Effector CD4-positive, alpha-beta T cell (primary cell): ENCODE data around the gene CRYBB2. TPM values are rescaled to one million over a fixed set of nuclear protein-coding genes. Genes with fewer than 3 reads are reported as not detected.
"Not testable (repeated sequence)": the region's sequence is repeated elsewhere in the genome, so short reads cannot be mapped to it uniquely, and the experiment has no call there.

Source experiments
- DNase-seq: peaks from one replicate; pipeline ENCODE4 v3.0.0-alpha.2; 2020
- total RNA-seq: gene quantifications from one replicate; lab custom pipeline; 2026; lab: John Stamatoyannopoulos, UW

The CRYBB2 gene, protein sequence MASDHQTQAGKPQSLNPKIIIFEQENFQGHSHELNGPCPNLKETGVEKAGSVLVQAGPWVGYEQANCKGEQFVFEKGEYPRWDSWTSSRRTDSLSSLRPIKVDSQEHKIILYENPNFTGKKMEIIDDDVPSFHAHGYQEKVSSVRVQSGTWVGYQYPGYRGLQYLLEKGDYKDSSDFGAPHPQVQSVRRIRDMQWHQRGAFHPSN
- not detected for total RNA-seq

DNA sequence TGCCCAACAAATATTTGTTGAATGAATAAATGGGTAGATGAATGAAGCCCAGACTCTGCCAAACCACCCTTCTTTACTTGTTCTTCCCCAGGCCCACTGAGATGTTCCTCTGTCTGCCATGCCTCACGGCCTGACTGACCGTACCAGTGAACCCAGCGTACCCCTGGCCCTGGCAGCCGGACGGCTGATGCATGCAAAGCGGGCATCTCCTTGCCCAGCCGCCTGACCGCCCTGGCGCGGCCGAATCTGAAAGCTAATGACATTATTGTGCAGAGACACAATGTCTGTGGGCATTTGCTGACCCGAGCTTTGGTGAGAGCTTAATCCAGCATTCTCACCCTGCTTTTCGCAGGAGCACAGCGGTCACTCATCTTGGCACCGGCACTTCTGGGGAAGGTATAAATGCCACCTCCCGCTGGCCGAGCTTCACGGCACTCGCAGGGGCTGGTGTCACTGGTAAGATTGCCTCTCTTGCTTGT lies at the start of gene CRYBB2:
CRYBB2 (plus strand) TSS at position 429 of the 479 bp plus-strand sequence. CDS start 1,791 bp downstream, outside the sequence.
- DNase-seq: no peak

DNA sequence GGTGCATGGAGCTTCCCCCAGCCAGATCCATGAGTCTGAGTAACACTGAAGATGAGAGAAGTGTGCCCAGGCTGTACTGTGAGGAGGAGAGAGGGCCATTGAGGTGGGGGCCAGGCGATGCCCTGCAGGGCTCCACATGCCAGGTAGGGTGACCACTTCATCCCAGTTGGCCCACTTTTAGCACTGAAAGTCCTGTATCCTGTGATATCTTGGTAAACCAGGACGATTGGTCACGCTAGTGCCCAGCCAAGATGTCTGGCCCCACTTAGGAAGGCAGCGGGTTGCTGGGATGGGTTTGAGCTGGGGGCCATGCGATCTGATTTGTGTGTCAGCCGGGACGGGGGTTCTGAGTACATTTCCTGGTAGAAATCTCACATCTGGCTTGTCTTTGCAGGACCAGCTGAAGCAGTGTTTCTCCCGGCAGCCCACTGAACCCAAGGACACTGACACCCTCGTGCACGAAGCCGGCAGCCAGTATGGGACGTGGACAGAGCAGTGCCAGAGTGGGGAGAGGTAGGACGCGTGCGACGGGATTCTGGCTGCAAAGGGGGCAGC lies 48.9 kb upstream of the CRYBB2 start:
- no peak for DNase-seq

DNA sequence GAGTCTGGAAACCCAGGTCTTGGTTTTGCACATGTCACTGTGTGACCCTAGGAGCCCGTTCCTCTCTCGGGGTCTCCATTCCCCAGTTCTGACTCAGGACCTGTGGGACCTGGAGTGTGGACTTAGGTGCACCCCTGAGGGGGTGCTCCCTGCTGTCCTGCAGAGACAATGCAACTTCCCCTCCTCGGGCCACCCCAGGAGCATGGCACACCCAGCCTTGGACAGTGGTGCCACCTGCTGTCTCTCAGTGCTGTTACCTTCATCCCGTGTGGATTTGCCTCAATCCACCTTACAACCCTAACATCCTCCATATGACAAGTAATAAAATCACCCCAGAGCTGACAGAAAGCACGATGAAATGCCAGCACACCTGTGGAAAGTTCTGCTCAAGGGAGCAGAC lies 47.3 kb upstream of the CRYBB2 start:
- no peak for DNase-seq

DNA sequence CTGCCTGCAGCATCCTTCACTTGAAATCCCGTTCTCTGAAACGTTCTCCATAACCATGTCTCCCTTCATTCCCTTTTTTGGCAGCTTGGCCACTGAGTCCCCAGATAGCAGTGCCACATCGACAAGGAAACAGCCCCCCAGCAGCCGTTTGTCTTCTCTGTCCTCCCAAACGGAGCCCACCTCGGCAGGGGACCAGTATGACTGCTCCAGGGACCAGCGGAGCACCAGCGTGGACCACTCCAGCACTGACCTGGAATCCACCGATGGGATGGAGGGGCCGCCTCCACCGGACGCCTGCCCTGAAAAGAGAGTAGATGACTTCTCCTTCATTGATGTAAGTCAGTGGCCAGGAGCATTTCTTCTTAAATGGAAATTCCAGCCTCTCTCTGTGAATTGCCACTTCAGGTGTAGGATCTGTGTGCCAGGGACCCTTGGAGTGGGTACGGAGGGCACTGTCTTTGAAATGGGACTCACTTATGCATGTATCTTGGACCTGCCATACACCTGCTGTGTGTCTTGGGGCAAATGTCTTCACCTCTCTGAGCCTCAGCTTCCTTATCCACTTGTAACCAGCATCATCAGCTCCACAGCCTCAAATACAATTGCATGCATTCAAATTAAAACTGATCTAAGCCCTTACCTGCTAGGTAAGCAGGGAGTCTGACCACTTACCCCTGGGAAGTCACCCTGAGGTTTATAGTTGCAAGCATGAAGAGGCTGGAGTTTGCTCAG lies 45.1 kb upstream of the CRYBB2 start:
- DNase-seq: no peak

DNA sequence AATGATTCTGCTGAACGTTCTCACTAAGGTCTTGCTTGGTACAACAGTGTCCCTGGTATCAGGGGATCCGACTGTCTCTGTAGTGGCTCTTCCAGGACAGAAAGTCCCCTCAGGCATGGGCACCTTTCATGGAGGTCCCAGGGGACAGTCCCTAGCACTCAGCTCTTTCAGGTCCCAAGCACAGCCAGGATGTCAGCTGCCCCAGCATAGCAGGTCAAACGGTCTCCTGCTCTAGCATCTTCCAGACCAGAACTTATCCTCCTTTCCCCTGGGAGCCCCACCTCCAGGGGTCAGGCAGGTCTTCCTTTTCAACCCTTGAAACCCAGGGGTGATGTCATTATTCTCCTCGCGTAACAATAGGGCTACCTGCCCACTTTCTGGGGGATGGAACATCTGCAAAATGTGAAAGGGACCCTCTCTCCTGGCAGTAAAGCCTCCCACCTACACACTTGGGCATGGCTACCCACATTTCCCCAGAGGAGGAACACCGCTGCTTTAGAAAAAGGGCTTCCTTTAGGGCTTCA lies 44.5 kb upstream of the CRYBB2 start:
- no peak for DNase-seq

DNA sequence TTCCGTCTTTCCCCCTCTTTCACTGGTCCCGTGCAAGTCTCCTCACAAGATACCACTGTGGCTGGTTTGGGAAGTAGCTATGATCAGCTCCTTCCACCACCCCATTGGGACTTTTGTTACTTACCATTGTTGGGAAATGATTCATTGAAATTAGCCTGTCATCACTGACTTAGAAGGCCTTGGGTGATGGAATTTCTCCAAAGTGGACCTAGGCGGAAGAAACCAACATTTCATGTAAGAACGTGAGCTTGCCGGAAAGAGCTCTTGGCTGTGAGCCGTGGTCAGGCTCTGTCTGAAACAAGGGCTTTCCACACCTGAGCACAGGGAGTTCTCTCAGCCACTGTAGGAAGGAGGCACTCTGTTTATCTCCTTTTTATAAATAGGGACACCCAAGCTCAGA lies 43.3 kb upstream of the CRYBB2 start:
- DNase-seq: no peak

DNA sequence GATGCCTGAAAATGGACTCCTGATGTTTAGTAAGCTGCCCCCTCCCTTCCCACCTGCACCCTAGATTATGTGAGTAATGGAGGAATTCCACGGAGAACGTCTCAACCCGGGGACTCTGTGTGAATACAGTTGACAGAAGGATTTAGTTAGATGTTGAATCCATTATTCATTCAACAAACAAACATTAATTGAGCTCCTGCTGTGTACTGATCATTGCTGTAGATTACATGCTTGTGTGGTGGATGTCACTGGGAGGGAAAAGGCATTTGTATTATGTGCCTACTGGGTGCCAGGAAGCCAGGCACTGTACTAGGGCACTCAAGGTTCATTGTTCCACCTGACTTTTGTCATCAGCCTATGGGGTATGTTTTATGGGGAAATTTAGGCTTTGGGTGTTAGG lies 42.6 kb upstream of the CRYBB2 start:
- no peak for DNase-seq

DNA sequence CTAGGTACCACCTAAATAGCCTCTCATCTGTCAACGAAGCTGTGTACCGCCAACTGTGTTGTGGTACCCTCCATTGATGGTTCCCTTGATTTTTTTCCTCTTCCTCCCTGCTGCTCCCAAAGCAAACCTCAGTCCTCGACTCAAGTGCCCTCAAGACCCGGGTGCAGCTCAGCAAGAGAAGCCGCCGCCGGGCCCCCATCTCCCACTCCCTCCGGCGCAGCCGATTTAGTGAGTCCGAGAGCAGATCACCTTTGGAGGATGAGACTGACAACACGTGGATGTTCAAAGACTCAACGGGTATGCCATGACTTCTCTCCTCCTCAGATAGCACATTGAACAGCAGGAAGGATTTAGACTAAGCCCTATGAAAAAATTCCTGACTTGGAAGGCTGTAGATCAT lies 42.2 kb upstream of the CRYBB2 start:
- DNase-seq: no peak

DNA sequence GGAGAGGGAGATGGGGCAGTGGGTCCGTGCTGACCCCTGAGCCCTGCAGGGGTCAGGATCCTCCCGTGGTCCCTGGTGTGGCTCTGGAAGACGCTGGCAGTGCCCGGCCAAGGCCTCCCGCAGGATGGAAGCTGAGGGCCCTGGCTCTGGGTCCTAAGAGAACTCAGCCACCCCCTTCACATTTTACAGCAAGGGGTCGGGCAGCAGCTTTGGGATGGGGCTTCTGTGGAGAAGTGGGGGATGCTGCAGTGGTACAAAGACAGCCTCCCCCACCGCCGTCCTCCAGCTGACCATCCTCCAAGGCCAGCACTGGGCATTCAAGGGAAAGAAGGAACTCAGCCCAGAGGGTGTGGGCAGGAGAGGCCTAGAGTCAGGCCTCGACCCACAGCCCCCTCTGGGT lies 41.5 kb upstream of the CRYBB2 start:
- DNase-seq: no peak

DNA sequence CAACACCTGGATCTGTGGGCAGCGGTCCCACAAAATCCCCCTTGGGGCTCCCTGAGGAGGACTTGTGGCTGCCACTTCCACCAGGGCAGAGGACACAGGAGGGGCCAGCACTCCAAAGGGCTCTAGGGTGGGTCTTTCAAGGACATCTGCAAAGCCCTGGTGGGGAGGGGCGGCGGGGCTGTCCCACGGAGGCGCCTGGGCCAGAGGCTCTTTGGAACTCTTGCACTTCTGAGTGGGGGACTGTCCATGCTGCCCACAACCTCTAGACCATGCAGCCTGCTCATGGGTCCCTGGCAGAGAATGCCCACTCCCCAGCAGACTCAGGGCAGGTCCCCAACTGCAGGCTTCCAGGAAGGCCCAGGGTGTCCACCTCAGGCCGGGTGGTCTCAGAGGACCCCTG lies 41.1 kb upstream of the CRYBB2 start:
- not testable (repeated sequence) for DNase-seq

DNA sequence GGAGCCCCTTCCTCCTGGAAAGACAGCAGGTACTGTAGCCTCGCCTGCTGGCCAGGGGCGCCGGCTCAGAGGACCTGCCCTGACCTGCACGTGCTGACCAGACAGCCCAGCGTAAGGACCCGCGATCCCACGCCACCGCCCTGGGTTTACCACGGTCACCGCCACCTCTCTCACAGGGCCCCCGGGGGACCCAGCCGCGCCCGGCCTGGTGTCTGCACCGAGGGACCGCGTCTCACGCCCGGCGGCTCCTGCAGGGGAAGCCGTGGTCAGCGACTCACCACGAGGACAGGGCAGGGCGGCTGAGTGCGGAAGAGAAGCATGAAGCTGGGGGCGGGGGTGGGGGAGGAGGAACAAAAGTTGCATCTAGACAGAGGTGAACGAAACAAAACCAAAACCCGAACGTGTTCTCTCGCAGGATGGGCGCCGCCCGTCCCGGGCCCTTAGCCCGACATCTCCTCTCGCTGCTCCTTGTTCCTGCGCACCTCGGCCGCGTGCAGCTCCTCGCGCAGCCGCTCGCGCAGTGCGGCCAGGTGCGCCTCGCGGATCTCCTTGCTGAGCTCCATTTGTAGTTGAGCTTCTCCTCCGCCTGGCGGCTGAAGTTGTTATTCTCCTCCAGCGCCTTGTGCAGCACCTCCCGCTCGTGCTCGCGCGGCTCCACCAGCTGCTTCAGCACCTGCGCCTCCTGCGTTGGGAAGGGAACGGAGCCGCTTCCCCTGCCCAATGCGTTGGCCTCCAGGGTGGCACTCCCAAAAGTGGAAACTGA lies 40.4 kb upstream of the CRYBB2 start:
- DNase-seq: not testable (repeated sequence)

DNA sequence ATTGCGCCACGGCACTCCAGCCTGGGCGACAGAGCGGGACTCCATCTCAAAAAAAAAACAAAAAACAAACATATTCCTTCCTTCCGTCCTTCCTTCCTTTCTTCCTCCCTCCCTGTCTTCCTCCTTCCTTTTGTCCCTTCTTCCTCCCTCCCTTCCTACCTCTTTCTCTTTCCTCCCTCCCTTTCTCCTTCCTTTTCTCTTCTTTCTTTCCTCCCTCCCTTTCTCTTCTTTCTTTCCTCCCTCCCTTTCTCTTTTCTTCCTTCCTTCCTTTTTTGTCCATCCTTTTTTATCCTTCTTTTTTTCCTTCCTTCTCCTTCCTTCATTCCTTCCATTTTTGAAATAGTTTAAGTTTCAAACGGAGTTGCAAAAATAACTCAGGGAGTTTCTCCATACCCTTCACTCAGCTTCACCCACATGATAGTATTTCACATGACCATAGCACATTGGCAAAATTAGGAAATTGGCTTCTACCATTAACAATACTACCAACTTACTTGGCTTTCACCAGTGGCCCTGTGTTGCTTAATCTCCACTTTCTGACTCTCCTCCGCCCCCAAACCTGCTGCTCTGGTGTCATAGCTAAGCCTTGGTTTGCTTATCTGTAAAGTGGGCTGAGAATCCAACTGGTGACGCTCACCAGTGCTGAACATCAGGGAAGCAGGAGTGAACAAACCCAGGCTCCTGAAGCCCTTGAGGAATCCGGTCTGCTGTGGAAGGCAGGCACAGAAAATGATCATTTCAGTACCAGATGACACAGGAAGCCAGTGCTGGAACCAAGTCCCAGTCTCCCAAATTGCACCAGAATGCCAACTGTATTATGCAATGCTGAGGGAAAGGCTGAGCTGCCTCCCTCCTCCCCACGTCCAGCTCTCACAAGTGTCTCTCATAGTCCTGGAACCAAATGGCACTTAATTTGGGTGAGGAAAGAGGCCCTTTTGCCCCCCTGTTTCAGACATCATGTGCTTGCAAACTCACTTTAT lies 37.0 kb upstream of the CRYBB2 start:
- DNase-seq: no peak

DNA sequence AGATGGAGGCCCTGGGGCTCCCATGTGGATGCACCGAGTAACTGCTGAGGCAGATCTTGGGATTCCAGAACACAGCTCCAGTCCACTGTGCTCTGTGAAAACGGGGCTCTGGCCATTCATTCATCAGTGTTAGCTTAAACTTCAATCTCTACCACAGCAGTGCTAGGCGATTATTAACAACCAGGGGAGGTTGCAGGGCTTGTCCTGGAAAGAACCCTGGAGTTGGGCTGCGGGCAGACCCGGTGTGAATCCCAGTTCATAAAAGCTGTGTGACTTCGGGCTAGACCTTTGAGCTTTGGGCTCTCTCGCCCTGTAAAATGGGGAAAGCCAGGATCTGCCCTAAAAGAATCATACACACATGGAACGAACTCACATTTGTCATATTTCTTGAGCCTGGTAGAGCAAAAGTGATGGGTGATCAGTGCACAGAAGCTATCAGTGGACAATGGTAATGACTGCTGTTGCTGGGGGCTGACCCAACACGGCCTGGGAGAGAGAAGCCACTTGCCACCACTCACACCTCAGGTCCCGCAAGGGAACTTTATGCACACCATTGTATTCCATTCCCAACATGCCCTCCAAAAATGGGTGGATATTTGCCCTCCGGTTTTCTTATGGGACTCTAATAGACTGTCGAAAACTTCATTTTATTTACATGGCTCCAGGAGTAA lies 35.4 kb upstream of the CRYBB2 start:
- DNase-seq: no peak

DNA sequence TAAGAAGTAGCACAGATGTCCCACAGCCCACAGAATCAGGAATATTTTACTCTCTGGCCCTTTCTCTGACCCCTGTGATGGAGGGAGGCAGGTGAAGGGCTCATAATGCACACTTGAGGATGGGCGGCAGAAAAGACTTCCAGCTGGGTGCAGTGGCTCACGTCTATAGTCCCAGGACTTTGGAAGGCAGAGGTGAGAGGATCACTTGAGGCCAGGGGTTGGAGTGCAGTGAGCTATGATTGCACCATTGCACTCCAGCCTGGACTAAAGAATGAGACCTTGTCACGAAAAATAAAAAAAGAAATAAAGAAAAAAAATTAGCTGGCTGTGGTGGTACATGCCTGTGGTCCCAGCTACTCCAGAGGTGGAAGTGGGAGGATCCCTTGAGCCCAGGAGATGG lies 33.3 kb upstream of the CRYBB2 start:
- no peak for DNase-seq

DNA sequence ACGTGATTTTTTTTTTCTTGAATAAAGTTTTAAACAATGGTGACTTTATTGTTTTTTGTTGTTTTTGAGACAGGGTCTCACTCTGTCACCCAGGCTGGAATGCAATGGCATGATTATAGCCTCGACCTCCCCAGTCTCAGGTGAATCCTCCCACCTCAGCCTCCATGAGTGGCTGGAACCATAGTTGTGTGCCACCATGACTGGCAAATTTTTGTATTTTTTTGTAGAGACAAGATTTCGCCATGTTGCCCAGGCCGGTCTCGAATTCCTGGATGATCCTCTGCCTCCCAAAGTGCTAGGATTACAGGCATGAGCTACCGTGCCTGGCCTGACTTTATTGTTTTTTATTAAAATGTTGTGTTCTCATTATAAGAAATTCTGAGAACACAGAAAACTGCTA lies 32.0 kb upstream of the CRYBB2 start:
- no peak for DNase-seq

DNA sequence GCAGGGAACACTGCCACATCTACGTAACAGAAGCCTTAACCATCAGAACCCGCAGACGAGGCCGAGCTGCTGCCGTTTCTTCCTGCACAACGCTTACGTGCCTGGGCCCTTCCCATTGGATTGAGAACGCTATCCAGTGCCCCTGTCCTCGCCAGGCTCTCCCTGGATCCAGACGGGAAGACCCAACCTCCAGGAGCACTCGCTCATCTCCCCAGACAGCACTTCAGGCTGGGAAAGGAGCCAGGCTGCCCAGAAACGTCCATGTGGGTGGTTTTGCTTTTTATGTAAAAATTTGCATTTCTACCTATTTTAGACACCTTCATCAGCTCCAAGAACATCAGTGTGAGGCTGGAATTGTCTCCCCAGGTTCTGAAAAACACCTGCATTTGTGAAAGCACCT lies 27.0 kb upstream of the CRYBB2 start:
- DNase-seq: no peak

DNA sequence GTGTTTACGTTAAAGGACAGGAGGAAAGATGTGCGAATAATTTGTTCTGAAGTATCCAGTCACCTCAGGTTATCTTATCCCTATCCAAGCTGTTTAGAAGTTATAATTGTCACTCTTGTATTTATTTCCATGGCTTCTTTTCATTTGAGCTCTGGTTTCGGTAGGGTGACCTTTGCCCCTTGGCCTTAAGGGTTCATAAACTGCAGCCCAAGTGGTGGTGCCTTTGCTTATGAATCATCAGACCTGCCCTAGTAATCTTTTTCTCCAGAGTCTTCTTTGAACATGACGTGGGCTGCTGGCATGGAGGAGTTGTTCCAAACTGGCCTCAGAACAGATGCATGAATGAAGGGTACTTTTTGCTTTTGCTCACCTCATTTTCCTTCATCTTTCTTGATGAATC lies 26.3 kb upstream of the CRYBB2 start:
- DNase-seq: no peak

DNA sequence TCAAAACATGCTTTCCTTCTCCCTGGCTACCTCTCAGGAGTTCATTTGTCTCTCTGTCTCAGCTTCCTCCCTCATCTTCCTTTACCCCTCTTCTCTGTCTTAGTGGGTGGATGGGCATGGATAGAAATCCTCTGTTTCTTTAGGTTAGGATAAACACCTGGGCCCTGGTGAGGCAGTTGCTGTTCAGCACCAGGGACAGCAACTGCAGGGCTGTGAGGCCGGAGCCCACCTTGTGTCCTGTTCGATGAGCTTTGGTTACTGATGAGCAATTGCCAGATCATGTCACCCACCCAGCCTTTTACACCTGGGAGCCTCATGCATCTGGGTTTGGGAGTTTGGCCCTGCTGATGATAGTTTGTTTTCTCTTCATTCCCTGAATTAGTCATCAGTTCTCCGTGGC lies 25.9 kb upstream of the CRYBB2 start:
- DNase-seq: no peak

DNA sequence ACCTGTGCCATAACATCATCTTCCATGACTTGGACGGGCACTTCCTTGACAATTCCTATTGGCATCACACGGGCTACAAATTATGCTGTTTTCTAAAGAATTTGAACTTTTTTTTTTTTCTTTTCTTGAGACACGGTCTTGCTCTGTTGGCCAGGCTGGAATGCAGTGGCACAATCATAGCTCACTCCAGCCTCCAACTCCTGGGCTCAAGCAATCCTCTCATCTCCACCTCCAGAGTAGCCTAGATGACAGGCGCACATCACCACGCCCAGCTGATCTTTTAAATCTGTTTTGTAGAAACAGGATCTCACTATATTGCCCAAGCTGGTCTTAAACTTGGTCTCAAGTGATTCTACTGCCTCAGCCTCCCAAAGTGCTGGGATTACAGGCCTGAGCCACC lies 23.1 kb upstream of the CRYBB2 start:
- no peak for DNase-seq

DNA sequence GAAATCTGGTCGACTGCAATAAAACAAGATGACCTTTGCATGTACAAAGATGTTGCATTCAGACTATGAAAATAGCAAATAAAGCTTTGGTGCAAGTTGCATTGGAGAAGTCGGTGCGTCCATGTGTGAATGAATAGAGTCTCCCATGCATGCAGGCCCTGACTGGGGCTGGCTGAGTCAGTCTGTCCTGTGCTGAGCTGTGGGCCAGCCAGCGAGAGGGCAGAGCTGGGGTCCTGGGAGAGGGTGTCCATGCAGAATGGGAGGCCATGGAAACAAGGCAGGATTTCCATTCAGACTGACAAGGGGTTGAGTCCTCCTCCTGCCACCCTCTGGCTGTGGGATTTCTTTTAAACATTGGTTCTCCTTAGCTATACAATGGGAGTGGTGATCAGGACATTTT lies 22.1 kb upstream of the CRYBB2 start:
- no peak for DNase-seq
